ENCODE measurements around the gene SETD5.

SETD5 gene

DNA sequence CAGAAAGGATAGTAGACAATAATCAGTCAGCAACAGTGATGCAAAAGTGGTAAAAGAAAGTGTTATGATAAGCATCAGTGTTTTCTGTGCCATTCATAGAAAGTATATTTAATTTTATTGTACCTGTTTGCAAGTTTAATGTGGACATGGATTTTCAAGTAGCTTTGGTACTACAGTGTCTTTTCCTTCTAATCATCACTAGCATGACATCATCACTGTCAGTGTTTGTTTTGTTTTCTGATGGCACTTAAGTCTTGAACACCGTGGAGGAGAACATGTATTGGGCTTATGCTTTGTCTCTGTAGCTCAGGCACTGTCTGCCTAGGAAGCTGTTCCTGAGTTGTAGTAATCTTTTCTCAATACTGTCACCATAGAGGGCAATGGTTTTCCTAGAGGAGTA lies 41.9 kb downstream of the SETD5 start:
- Histone ChIP-seq H3K4me3 (ENCODE audit: low read depth, low read length) (no peak overlapping the region), H3K27me3 (ENCODE audit: control insufficient read depth, insufficient read depth, low read length) (no peaks in the 10 kb centered on the region), H3K9ac (ENCODE audit: low read depth, low read length) (no peak overlapping the region), H3K9me3 (ENCODE audit: control insufficient read depth, insufficient read depth, low read length) (no peaks in the 10 kb centered on the region), H3K4me1 (ENCODE audit: control insufficient read depth, insufficient read depth, low read length) (no peaks in the 10 kb centered on the region), H3K36me3 (ENCODE audit: control insufficient read depth, insufficient read depth, low read length) (peaks cover 98% of the 10 kb centered on the region), H3K27ac (ENCODE audit: low read depth, low read length) (no peak overlapping the region)

DNA sequence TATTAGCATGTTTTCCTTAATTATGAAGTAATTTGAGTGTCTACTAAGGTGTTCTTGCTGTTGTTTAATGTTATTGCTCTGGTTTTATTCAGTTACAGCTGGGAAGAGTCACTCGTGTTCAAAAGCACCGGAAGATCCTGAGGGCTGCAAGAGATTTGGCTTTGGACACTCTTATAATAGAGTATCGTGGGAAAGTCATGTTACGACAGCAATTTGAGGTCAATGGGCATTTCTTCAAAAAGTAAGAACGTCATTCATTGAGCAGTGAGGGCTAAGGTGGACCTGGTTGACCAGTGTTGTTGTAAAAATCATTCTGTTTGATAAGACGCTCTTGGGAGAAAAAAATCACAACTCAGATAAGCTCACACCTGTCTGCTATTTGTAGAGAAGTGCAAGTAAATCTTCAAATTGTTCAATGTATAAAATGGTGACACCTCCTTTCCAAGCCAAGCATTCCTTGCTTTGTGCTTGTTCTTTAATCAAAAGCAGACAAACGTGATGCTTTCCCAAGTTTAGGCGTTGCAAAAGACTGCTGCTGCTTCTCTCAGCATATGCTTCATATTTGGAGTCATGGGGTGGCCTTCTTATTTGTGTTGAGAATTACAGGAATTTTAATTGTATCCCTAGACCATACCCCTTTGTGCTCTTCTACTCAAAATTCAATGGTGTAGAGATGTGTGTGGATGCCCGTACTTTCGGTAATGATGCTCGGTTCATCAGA lies 44.2 kb downstream of the SETD5 start:
- no peaks in the 10 kb centered on the region for H3K27me3 ChIP-seq (ENCODE audit: control insufficient read depth, insufficient read depth, low read length)
- peaks cover 95% of the 10 kb centered on the region for H3K36me3 ChIP-seq (ENCODE audit: control insufficient read depth, insufficient read depth, low read length)
- H3K4me1 ChIP-seq (ENCODE audit: control insufficient read depth, insufficient read depth, low read length): no peaks in the 10 kb centered on the region
- no peak overlapping the region for H3K9ac ChIP-seq (ENCODE audit: low read depth, low read length)
- H3K9me3 ChIP-seq (ENCODE audit: control insufficient read depth, insufficient read depth, low read length): no peaks in the 10 kb centered on the region
- H3K27ac ChIP-seq (ENCODE audit: low read depth, low read length): no peak overlapping the region
- H3K4me3 ChIP-seq (ENCODE audit: low read depth, low read length): no peak overlapping the region

DNA sequence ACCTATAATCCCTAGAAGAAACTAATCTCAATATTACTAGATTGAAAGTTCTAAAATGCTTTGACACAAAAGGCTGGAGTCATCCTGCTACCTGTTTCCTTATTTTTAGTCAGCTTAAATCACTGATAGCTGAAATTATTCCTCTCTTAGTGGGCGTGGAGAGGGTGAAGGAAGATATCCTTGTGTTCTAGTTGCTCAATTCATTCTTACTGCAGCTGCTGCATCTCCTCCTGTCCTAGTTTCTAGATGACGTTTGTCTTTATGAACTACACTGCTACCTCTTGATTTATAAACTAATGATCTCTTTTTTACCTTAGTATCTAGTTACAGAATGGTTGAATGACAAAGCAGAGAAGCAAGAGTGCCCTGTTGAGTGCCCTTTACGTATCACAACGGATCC lies 50.7 kb downstream of the SETD5 start:
- Histone ChIP-seq H3K27me3 (ENCODE audit: control insufficient read depth, insufficient read depth, low read length) (no peaks in the 10 kb centered on the region), H3K27ac (ENCODE audit: low read depth, low read length) (no peak overlapping the region), H3K4me1 (ENCODE audit: control insufficient read depth, insufficient read depth, low read length) (no peaks in the 10 kb centered on the region), H3K36me3 (ENCODE audit: control insufficient read depth, insufficient read depth, low read length) (peaks cover 97% of the 10 kb centered on the region), H3K4me3 (ENCODE audit: low read depth, low read length) (no peak overlapping the region), H3K9me3 (ENCODE audit: control insufficient read depth, insufficient read depth, low read length) (no peaks in the 10 kb centered on the region), H3K9ac (ENCODE audit: low read depth, low read length) (no peak overlapping the region)

DNA sequence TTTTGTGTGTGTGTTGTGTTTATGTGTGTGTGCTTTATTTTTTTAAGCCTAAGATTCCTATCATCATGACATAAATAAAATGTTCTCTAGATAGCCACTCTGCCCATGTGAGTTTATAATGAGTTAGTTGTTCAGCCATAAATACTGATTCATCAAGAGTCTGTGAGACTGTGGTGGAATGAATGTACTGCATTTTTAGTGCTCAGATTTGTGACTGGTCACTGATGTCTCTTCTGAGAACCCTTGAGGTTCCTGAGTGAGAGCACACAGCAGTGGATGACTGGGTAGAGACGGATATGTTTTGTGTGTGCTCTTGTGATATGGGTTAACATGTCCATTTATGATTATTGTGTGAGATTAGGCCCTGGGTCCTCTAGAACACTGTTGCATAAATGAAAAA lies 51.2 kb downstream of the SETD5 start:
- Histone ChIP-seq H3K27ac (ENCODE audit: low read depth, low read length) (no peak overlapping the region), H3K4me3 (ENCODE audit: low read depth, low read length) (no peak overlapping the region), H3K27me3 (ENCODE audit: control insufficient read depth, insufficient read depth, low read length) (no peaks in the 10 kb centered on the region), H3K9me3 (ENCODE audit: control insufficient read depth, insufficient read depth, low read length) (no peaks in the 10 kb centered on the region), H3K4me1 (ENCODE audit: control insufficient read depth, insufficient read depth, low read length) (no peaks in the 10 kb centered on the region), H3K36me3 (ENCODE audit: control insufficient read depth, insufficient read depth, low read length) (peaks cover 97% of the 10 kb centered on the region), H3K9ac (ENCODE audit: low read depth, low read length) (no peak overlapping the region)

DNA sequence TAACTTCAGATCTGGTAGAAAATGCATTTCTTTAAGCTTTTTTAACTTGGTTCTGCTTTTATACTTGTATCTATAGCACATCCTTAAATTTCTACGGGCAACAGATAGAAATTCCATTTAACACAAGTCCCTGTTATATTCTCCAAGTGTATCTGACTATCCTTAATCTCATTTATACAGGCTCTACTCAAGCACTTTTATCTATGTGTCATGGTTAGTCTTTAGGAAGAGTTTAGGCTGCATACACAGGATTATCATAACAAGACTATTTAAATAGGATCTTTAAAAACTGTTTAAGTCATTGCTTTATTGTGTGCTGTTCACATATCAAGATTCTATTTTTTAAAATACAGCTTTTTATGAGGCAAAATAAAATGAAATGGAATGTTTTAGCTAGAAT lies 52.7 kb downstream of the SETD5 start:
- H3K36me3 ChIP-seq (ENCODE audit: control insufficient read depth, insufficient read depth, low read length): peaks cover 96% of the 10 kb centered on the region
- no peaks in the 10 kb centered on the region for H3K27me3 ChIP-seq (ENCODE audit: control insufficient read depth, insufficient read depth, low read length)
- H3K4me1 ChIP-seq (ENCODE audit: control insufficient read depth, insufficient read depth, low read length): no peaks in the 10 kb centered on the region
- no peaks in the 10 kb centered on the region for H3K9me3 ChIP-seq (ENCODE audit: control insufficient read depth, insufficient read depth, low read length)
- no peak overlapping the region for H3K4me3 ChIP-seq (ENCODE audit: low read depth, low read length)
- H3K27ac ChIP-seq (ENCODE audit: low read depth, low read length): no peak overlapping the region
- H3K9ac ChIP-seq (ENCODE audit: low read depth, low read length): no peak overlapping the region

DNA sequence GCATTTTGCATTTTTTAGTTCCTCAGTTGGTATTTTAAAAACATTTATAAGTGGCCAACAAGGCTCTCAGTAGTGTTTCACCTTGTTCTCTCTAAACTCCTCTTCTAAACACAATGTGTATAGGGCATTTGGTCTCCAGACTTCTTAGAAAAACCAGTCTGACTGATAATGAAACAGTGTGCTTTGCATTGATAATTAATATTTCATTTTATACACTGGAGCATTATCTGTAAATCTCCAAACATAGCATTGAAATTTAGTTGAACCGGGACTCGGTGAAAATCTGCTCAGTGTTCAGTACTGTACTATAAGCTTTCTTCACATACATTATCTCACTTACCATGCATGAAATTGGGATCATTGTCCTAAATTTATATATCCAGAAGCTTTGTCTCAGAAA lies 53.6 kb downstream of the SETD5 start:
- no peaks in the 10 kb centered on the region for H3K9me3 ChIP-seq (ENCODE audit: control insufficient read depth, insufficient read depth, low read length)
- no peaks in the 10 kb centered on the region for H3K27me3 ChIP-seq (ENCODE audit: control insufficient read depth, insufficient read depth, low read length)
- no peak overlapping the region for H3K4me3 ChIP-seq (ENCODE audit: low read depth, low read length)
- peaks cover 98% of the 10 kb centered on the region for H3K36me3 ChIP-seq (ENCODE audit: control insufficient read depth, insufficient read depth, low read length)
- no peak overlapping the region for H3K27ac ChIP-seq (ENCODE audit: low read depth, low read length)
- H3K4me1 ChIP-seq (ENCODE audit: control insufficient read depth, insufficient read depth, low read length): no peaks in the 10 kb centered on the region
- no peak overlapping the region for H3K9ac ChIP-seq (ENCODE audit: low read depth, low read length)

DNA sequence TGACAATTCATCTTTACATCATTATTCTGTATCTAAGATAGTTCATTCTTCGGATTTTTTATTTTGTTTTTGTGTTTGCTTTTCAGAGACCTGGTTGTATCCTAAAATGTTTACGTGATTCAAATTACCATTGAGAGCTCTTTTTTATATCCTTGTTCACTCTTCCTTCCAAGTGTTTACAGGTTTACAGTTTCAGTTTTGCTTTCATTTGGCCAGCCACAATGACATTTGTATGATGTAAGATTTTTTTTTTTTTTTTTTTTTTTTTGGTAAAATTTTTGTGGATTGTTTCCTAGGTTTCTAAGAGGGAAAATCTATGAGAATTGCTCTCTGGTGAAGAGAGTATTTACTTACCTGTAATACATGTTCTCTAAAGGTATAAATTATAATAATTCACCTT lies 55.0 kb downstream of the SETD5 start:
- peaks cover 95% of the 10 kb centered on the region for H3K36me3 ChIP-seq (ENCODE audit: control insufficient read depth, insufficient read depth, low read length)
- no peak overlapping the region for H3K9ac ChIP-seq (ENCODE audit: low read depth, low read length)
- no peaks in the 10 kb centered on the region for H3K4me1 ChIP-seq (ENCODE audit: control insufficient read depth, insufficient read depth, low read length)
- H3K27ac ChIP-seq (ENCODE audit: low read depth, low read length): no peak overlapping the region
- no peak overlapping the region for H3K4me3 ChIP-seq (ENCODE audit: low read depth, low read length)
- no peaks in the 10 kb centered on the region for H3K9me3 ChIP-seq (ENCODE audit: control insufficient read depth, insufficient read depth, low read length)
- no peaks in the 10 kb centered on the region for H3K27me3 ChIP-seq (ENCODE audit: control insufficient read depth, insufficient read depth, low read length)

DNA sequence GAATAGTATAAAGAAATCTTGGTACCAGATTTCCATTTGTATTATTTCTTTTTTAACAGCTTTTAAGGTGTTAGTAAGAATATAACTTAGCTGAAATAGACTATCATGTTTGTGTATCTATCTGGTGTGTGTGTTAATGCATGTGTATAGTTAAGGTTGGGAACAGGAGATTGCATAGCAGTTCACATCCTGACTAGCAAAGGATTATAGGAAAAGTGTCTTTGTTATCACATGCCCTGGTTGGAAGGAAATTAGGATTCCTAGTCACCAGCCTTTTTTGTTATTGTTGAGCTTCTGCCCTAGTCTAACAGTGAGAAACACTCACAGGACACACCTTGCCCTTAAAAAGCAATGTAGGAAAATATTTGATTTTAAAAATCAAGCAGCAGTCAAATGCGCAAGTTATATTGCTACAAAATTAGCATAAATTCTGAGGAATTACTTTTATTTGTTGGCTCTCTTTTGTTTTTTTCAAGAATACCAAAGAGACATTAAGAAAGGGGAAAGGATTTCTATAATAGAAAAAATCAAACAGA lies 58.2 kb downstream of the SETD5 start:
- H3K4me3 ChIP-seq (ENCODE audit: low read depth, low read length): no peak overlapping the region
- no peaks in the 10 kb centered on the region for H3K4me1 ChIP-seq (ENCODE audit: control insufficient read depth, insufficient read depth, low read length)
- H3K27me3 ChIP-seq (ENCODE audit: control insufficient read depth, insufficient read depth, low read length): no peaks in the 10 kb centered on the region
- no peak overlapping the region for H3K27ac ChIP-seq (ENCODE audit: low read depth, low read length)
- no peaks in the 10 kb centered on the region for H3K9me3 ChIP-seq (ENCODE audit: control insufficient read depth, insufficient read depth, low read length)
- H3K36me3 ChIP-seq (ENCODE audit: control insufficient read depth, insufficient read depth, low read length): peaks cover 95% of the 10 kb centered on the region
- no peak overlapping the region for H3K9ac ChIP-seq (ENCODE audit: low read depth, low read length)

DNA sequence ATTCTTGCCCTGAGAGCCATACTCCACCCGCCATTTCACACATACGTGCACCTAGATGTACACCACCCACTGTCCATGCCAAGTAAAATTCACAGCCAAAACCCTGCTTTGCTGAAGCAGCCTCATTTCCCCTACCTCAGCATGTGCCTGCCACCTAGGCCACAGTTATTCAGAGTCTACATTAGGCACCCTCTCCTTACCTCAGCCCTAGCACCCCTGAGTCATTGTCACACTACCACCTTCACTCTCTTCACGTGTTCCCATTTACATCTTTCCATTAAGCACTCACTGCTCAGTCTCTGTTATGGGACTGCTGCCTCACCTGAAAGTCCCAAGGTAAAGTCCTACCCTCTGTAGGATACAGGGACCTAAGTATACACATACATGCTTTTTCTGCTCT lies 70.0 kb downstream of the SETD5 start:
- H3K4me1 ChIP-seq (ENCODE audit: control insufficient read depth, insufficient read depth, low read length): no peaks in the 10 kb centered on the region
- no peaks in the 10 kb centered on the region for H3K27me3 ChIP-seq (ENCODE audit: control insufficient read depth, insufficient read depth, low read length)
- H3K9me3 ChIP-seq (ENCODE audit: control insufficient read depth, insufficient read depth, low read length): no peaks in the 10 kb centered on the region
- peaks cover 97% of the 10 kb centered on the region for H3K36me3 ChIP-seq (ENCODE audit: control insufficient read depth, insufficient read depth, low read length)
- no peak overlapping the region for H3K27ac ChIP-seq (ENCODE audit: low read depth, low read length)
- no peak overlapping the region for H3K4me3 ChIP-seq (ENCODE audit: low read depth, low read length)
- H3K9ac ChIP-seq (ENCODE audit: low read depth, low read length): no peak overlapping the region

DNA sequence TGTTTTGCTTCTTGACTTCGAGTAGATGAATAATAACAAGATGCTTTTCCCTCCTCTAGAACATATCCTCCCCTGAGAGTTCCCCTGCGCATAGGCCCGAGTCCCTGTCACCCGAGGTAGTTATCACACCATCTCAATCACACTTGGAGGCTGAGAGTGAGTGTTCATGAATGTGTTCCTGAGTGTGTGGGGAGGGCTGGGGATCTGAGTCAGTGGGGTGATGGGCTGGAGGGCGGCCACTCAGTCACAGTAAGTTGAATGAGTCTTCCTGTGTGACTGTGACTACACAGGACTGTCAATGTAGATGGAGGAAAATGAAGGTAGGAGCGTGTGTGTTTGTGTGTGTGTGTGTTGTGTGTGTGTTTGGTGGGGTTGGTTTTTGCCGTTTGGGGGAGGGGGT lies 71.0 kb downstream of the SETD5 start:
- Histone ChIP-seq H3K9ac (ENCODE audit: low read depth, low read length) (no peak overlapping the region), H3K4me1 (ENCODE audit: control insufficient read depth, insufficient read depth, low read length) (no peaks in the 10 kb centered on the region), H3K36me3 (ENCODE audit: control insufficient read depth, insufficient read depth, low read length) (peaks cover 97% of the 10 kb centered on the region), H3K4me3 (ENCODE audit: low read depth, low read length) (no peak overlapping the region), H3K9me3 (ENCODE audit: control insufficient read depth, insufficient read depth, low read length) (no peaks in the 10 kb centered on the region), H3K27ac (ENCODE audit: low read depth, low read length) (no peak overlapping the region), H3K27me3 (ENCODE audit: control insufficient read depth, insufficient read depth, low read length) (no peaks in the 10 kb centered on the region)

DNA sequence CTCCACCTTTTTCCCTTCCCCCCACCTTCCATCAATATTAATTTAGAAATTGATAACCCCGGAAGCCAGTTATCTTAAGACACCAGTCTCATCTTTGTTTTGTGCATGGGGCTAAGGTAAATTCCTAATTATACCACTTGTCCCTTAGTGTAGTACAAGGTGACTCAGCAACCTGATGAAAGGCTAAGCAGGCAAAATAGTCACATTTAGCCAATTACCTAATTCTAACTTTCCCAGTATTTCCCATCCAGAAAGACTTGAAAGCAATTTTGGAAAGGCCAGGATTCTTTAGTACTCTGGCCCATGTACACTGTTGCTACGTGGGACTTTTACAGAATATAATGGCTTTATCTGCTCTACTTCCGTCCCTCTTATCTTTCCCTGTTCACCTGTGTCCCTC lies 72.6 kb downstream of the SETD5 start:
- no peak overlapping the region for H3K27ac ChIP-seq (ENCODE audit: low read depth, low read length)
- peaks cover 97% of the 10 kb centered on the region for H3K36me3 ChIP-seq (ENCODE audit: control insufficient read depth, insufficient read depth, low read length)

More for the DNA sequence above, 72.6 kb downstream of the SETD5 start:
- no peaks in the 10 kb centered on the region for H3K9me3 ChIP-seq (ENCODE audit: control insufficient read depth, insufficient read depth, low read length)
- no peaks in the 10 kb centered on the region for H3K27me3 ChIP-seq (ENCODE audit: control insufficient read depth, insufficient read depth, low read length)
- H3K9ac ChIP-seq (ENCODE audit: low read depth, low read length): no peak overlapping the region
- no peak overlapping the region for H3K4me3 ChIP-seq (ENCODE audit: low read depth, low read length)
- no peaks in the 10 kb centered on the region for H3K4me1 ChIP-seq (ENCODE audit: control insufficient read depth, insufficient read depth, low read length)

All from HUES48 (cell line).